GM12878 (cell line): Measurements from ENCODE around the gene PPP1R2. TPM values are rescaled to one million over a fixed set of nuclear protein-coding genes. Genes with fewer than 3 reads are reported as not detected.
A peak's percentile ranks its signal among the peaks of the same experiment; 100 is the strongest.

ENCODE experiments used
- ATF3 ChIP-seq: IDR thresholded peaks from 2 replicates; pipeline ENCODE4 v1.6.1; 2011; ENCODE audit warnings: low read depth, mild to moderate bottlenecking, low read length, moderate library complexity, borderline replicate concordance; ENCODE audit errors: extremely low read depth
- CBFB ChIP-seq: IDR thresholded peaks from 2 replicates; pipeline ENCODE4 v1.6.1; 2016; ENCODE audit warnings: antibody characterized with exemption, low read depth
- CHD4 ChIP-seq: fragments of 200-600 bp; sonication (generic); IDR thresholded peaks from 2 replicates; pipeline ENCODE4 v1.6.1; 2016; ENCODE audit warnings: mild to moderate bottlenecking
- E4F1 ChIP-seq: fragments of 450-650 bp; IDR thresholded peaks from 2 replicates; pipeline ENCODE4 v1.6.1; 2018; ENCODE audit warnings: borderline replicate concordance, mild to moderate bottlenecking; ENCODE audit not compliant: partially characterized antibody
- ESRRA ChIP-seq: IDR thresholded peaks from 2 replicates; pipeline ENCODE4 v1.6.1; 2012; ENCODE audit warnings: mild to moderate bottlenecking, low read length, improper control_type of control experiment
- FOXK2 ChIP-seq: fragments of 450-650 bp; IDR thresholded peaks from 2 replicates; pipeline ENCODE4 v1.6.1; 2017; ENCODE audit warnings: mild to moderate bottlenecking, moderate library complexity
- IKZF2 ChIP-seq, 2 experiments: fragments of 450-650 bp; IDR thresholded peaks; 2 replicates each; pipeline ENCODE4 v1.6.1; 2017; ENCODE audit warnings: mild to moderate bottlenecking in 2 of 2, moderate library complexity in 2 of 2
- KDM1A ChIP-seq: fragments of 200-600 bp; sonication (generic); IDR thresholded peaks from 2 replicates; pipeline ENCODE4 v1.6.1; 2016; ENCODE audit warnings: borderline replicate concordance
- NR2C1 ChIP-seq: fragments of 450-650 bp; IDR thresholded peaks from 2 replicates; pipeline ENCODE4 v1.6.1; 2017; ENCODE audit warnings: antibody characterized with exemption, mild to moderate bottlenecking, moderate library complexity
- RCOR1 ChIP-seq: conservative IDR thresholded peaks from 2 replicates; pipeline ENCODE4 v1.6.1; 2012; ENCODE audit warnings: low read depth, low read length, improper control_type of control experiment
- RFX5 ChIP-seq: IDR thresholded peaks from 2 replicates; pipeline ENCODE4 v1.6.1; 2011; ENCODE audit warnings: low read depth, low read length, improper control_type of control experiment
- SRF ChIP-seq, 2 experiments: IDR thresholded peaks; 2 replicates each; pipeline ENCODE4 v1.6.1; 2011; ENCODE audit warnings: low read depth in 2 of 2, low read length in 2 of 2, mild to moderate bottlenecking in 1 of 2, moderate library complexity in 1 of 2
- STAT3 ChIP-seq: IDR thresholded peaks from 2 replicates; pipeline ENCODE4 v1.6.1; 2011; ENCODE audit warnings: low read depth, low read length, improper control_type of control experiment
- TAF1 ChIP-seq: IDR thresholded peaks from 2 replicates; pipeline ENCODE4 v1.6.1; 2011; ENCODE audit warnings: mild to moderate bottlenecking, low read depth, low read length, borderline replicate concordance
- YY1 ChIP-seq: IDR thresholded peaks from 2 replicates; pipeline ENCODE4 v1.6.1; 2011; ENCODE audit warnings: low read depth, mild to moderate bottlenecking, low read length
- ZNF207 ChIP-seq: fragments of 450-650 bp; IDR thresholded peaks from 2 replicates; pipeline ENCODE4 v1.6.1; 2014; ENCODE audit warnings: antibody characterized with exemption, mild to moderate bottlenecking, borderline replicate concordance
- ZSCAN29 ChIP-seq: fragments of 450-650 bp; IDR thresholded peaks from 2 replicates; pipeline ENCODE4 v1.6.1; 2017; ENCODE audit warnings: mild to moderate bottlenecking, moderate library complexity
- ZZZ3 ChIP-seq: IDR thresholded peaks from 2 replicates; pipeline ENCODE4 v1.6.1; 2011; ENCODE audit warnings: low read depth; ENCODE audit not compliant: control insufficient read depth, insufficient read length
- polyA plus RNA-seq, 11 experiments: library from polyadenylated mRNA; depleted of rRNA in 4 of 11; unstranded in 6 of 11; stranded (reverse) in 5 of 11; fragments of >200 nt; fragmentation: Nextera tagmentation in 4 of 11; fragmentation: Illumina TruSeq in 1 of 11; extraction: Ambion mirVana in 4 of 11; extraction: Trizol in 1 of 11; gene quantifications; 1 replicate in 1 of 11; 2 replicates in 10 of 11; pipeline versions ENCODE4 v1.2.1 to v1.2.3, GENCODE V29; 2011 to 2016; ENCODE audit warnings: inconsistent platforms in 2 of 11, missing spikeins in 2 of 11, low read depth in 1 of 11
- total RNA-seq, 4 experiments: library from RNA; depleted of rRNA in 3 of 4; stranded (reverse); fragments of >200 nt in 3 of 4; fragmentation: Illumina TruSeq in 1 of 4; extraction: Trizol in 1 of 4; gene quantifications; 2 replicates each; pipeline versions ENCODE4 v1.2.1 to v1.2.3, GENCODE V29; 2013 to 2021
- TF ChIP-seq, protein P1 (sequence below): fragments of 450-650 bp; IDR thresholded peaks from 2 replicates; pipeline ENCODE4 v1.6.1; 2017; ENCODE audit warnings: borderline replicate concordance
- TF ChIP-seq, protein P2 (sequence below): IDR thresholded peaks from 2 replicates; pipeline ENCODE4 v1.6.1; 2012; ENCODE audit warnings: improper control_type of control experiment, low read depth, low read length; ENCODE audit not compliant: insufficient replicate concordance

The PPP1R2 gene
- total and polyA plus RNA-seq, 10 of the 15 experiments (the other 5 are each of a cell fraction or from before 2014, with no cell fraction given) = 10.5 to 116 (median 46.9) TPM

- no peak for TF ChIP-seq E4F1
- TF ChIP-seq, protein P1, sequence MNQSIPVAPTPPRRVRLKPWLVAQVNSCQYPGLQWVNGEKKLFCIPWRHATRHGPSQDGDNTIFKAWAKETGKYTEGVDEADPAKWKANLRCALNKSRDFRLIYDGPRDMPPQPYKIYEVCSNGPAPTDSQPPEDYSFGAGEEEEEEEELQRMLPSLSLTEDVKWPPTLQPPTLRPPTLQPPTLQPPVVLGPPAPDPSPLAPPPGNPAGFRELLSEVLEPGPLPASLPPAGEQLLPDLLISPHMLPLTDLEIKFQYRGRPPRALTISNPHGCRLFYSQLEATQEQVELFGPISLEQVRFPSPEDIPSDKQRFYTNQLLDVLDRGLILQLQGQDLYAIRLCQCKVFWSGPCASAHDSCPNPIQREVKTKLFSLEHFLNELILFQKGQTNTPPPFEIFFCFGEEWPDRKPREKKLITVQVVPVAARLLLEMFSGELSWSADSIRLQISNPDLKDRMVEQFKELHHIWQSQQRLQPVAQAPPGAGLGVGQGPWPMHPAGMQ = no peak
- no peak; the same call in 1 of the 2 replicates for TF ChIP-seq ZNF207
- no peak for TF ChIP-seq NR2C1
- 0 out of 4 replicates have a peak, but pooled peaks of 1 of the 2 experiments have one; percentile 40 for TF ChIP-seq IKZF2 (IDR thresholded peaks at IDR 0.05)
- no peak for TF ChIP-seq KDM1A
- no peak for TF ChIP-seq ZSCAN29
- no peak for TF ChIP-seq ATF3
- no peak for TF ChIP-seq STAT3
- no peak for TF ChIP-seq ZZZ3
- peak; percentile 90 for TF ChIP-seq TAF1
- TF ChIP-seq YY1 = peak; percentile 82
- TF ChIP-seq RCOR1 = no peak
- peak; percentile 72 for TF ChIP-seq CBFB
- no peak for TF ChIP-seq RFX5
- TF ChIP-seq, protein P2, sequence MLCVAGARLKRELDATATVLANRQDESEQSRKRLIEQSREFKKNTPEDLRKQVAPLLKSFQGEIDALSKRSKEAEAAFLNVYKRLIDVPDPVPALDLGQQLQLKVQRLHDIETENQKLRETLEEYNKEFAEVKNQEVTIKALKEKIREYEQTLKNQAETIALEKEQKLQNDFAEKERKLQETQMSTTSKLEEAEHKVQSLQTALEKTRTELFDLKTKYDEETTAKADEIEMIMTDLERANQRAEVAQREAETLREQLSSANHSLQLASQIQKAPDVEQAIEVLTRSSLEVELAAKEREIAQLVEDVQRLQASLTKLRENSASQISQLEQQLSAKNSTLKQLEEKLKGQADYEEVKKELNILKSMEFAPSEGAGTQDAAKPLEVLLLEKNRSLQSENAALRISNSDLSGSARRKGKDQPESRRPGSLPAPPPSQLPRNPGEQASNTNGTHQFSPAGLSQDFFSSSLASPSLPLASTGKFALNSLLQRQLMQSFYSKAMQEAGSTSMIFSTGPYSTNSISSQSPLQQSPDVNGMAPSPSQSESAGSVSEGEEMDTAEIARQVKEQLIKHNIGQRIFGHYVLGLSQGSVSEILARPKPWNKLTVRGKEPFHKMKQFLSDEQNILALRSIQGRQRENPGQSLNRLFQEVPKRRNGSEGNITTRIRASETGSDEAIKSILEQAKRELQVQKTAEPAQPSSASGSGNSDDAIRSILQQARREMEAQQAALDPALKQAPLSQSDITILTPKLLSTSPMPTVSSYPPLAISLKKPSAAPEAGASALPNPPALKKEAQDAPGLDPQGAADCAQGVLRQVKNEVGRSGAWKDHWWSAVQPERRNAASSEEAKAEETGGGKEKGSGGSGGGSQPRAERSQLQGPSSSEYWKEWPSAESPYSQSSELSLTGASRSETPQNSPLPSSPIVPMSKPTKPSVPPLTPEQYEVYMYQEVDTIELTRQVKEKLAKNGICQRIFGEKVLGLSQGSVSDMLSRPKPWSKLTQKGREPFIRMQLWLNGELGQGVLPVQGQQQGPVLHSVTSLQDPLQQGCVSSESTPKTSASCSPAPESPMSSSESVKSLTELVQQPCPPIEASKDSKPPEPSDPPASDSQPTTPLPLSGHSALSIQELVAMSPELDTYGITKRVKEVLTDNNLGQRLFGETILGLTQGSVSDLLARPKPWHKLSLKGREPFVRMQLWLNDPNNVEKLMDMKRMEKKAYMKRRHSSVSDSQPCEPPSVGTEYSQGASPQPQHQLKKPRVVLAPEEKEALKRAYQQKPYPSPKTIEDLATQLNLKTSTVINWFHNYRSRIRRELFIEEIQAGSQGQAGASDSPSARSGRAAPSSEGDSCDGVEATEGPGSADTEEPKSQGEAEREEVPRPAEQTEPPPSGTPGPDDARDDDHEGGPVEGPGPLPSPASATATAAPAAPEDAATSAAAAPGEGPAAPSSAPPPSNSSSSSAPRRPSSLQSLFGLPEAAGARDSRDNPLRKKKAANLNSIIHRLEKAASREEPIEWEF = no peak
- TF ChIP-seq SRF (IDR thresholded peaks at IDR 0.05; ENCODE audit: low read depth in 2 of 2, low read length in 2 of 2) = no peak
- no peak for TF ChIP-seq ESRRA
- TF ChIP-seq FOXK2 = no peak
- no peak for TF ChIP-seq CHD4
Observed at GRCh38 chr3:195542698-195543499, at the start of gene PPP1R2 (continued).
